ENCODE data around the gene ZNF407.

DNA sequence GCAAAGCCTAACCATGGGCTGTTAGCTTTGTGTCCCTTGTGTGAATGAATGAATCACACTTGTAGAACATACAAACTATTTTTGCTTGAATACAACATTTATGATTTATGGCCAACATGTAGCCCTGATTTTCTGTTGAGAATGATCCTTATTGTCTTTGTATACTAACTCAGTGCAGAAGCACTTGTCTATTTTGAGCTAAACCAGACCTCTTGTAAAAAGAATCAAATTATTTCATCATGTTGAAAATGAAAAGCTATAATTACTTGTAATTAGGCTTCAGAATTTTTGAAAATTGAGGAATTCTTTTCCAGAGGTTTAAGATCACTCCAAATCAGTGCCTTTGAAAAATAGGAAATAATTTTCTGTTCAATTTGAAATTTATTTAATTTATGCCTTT is 85.9 kb downstream of the ZNF407 start:
- TF ChIP-seq, protein P1, sequence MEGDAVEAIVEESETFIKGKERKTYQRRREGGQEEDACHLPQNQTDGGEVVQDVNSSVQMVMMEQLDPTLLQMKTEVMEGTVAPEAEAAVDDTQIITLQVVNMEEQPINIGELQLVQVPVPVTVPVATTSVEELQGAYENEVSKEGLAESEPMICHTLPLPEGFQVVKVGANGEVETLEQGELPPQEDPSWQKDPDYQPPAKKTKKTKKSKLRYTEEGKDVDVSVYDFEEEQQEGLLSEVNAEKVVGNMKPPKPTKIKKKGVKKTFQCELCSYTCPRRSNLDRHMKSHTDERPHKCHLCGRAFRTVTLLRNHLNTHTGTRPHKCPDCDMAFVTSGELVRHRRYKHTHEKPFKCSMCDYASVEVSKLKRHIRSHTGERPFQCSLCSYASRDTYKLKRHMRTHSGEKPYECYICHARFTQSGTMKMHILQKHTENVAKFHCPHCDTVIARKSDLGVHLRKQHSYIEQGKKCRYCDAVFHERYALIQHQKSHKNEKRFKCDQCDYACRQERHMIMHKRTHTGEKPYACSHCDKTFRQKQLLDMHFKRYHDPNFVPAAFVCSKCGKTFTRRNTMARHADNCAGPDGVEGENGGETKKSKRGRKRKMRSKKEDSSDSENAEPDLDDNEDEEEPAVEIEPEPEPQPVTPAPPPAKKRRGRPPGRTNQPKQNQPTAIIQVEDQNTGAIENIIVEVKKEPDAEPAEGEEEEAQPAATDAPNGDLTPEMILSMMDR (conservative IDR thresholded peaks at IDR 0.05 in 1 of 2, IDR thresholded peaks at IDR 0.05 in 1 of 2; ENCODE audit: extremely low read depth in 1 of 2, insufficient read depth in 1 of 2, low read depth in 1 of 2, low read length in 2 of 2), result no peak
- TF ChIP-seq EZH2 (IDR thresholded peaks at IDR 0.05; ENCODE audit: borderline replicate concordance, low read length), result no peak
